ENCODE measurements around the gene CDK7. TPM values are rescaled to one million over a fixed set of nuclear protein-coding genes. Genes with fewer than 3 reads are reported as not detected.

Gene CDK7
- total RNA-seq, 1 experiment from 2014 or later, result 53.4 TPM

DNA sequence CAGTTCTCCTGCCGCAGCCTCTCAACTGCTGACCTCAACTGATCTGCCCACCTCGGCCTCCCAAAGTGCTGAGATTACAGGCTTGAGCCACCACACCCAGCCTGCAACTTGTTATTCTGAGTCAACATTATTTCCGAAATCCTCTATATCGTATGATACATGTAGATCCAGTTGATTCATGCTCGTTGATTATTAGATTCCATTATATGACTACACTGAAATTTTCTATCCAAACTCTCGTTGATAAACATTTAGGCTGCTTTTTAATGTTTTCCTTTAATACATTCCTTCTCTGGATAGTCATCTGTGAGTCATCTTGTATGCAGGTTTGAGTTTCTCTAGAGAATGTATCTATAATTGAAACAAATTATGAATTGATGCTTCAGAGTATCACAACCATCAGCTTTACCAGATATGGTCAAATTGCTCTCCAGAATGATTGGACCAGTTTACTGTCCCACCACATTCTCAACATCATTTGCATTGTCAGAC lies 4.1 kb downstream of the CDK7 start:
- no peak overlapping the region for H3K27ac ChIP-seq (ENCODE audit: insufficient read length, low read depth, low read length)
- H4K20me1 ChIP-seq (ENCODE audit: control insufficient read depth, insufficient read depth, insufficient read length), result no peaks in the 10 kb centered on the region
- H4K8ac ChIP-seq (replicated peaks; ENCODE audit: insufficient read length, low read depth, low read length), result no peak overlapping the region
- H3K4me1 Mint-ChIP-seq, result peaks cover 13 to 14% of the 10 kb centered on the region in 2 experiments
- H3K27me3 ChIP-seq (ENCODE audit: insufficient read depth, low read length), result no peaks in the 10 kb centered on the region
- no peak overlapping the region for H2AK5ac ChIP-seq (ENCODE audit: insufficient read length, low read length)
- no peaks in the 10 kb centered on the region for H3K9me3 ChIP-seq (ENCODE audit: control insufficient read depth, low read depth, low read length)
- no peaks in the 10 kb centered on the region for H3K23me2 ChIP-seq (ENCODE audit: insufficient read length, low read depth, low read length, poor library complexity, severe bottlenecking)
- no peak overlapping the region for H3K9ac ChIP-seq (ENCODE audit: extremely low read depth, insufficient read length, low read length)
- H3K4me3 Mint-ChIP-seq, result no peak overlapping the region
- H3K18ac ChIP-seq (ENCODE audit: insufficient read length, low read depth, low read length), result no peak overlapping the region
- H3K79me1 ChIP-seq (ENCODE audit: insufficient read depth, low read depth, low read length, poor library complexity, severe bottlenecking), result no peaks in the 10 kb centered on the region
- no peaks in the 10 kb centered on the region; a peak in 1 of 5 replicates for H3K9me3 Mint-ChIP-seq
- H2BK5ac ChIP-seq (ENCODE audit: insufficient read length, low read length), result no peak overlapping the region
- H3K4ac ChIP-seq (ENCODE audit: low read depth, low read length), result no peak overlapping the region
- H3K14ac ChIP-seq (ENCODE audit: insufficient read depth, low read length), result no peak overlapping the region
- H2BK120ac ChIP-seq (ENCODE audit: low read depth, low read length, poor library complexity, severe bottlenecking), result no peak overlapping the region
- H4K91ac ChIP-seq (ENCODE audit: insufficient read length, low read depth, low read length), result no peak overlapping the region
- H3K79me2 ChIP-seq (ENCODE audit: insufficient read depth, low read length), result peaks cover 9% of the 10 kb centered on the region; the same call in 1 of the 2 replicates
- H3T11ph ChIP-seq (ENCODE audit: low read length), result no peak overlapping the region
- H3K4me1 ChIP-seq (ENCODE audit: insufficient read depth, low read length), result no peaks in the 10 kb centered on the region
- no peak overlapping the region for H3K23ac ChIP-seq (ENCODE audit: insufficient read length, low read depth, low read length)
- no peak overlapping the region for H3K4me2 ChIP-seq (ENCODE audit: insufficient read depth, insufficient read length, low read length)
- no peak overlapping the region for H3K27ac Mint-ChIP-seq
- H3K36me3 Mint-ChIP-seq (ENCODE audit: insufficient read depth in 1 of 3, low read depth in 3 of 3), result peaks cover 32 to 49% (median 46%) of the 10 kb centered on the region in 3 experiments
- H2BK20ac ChIP-seq (ENCODE audit: low read depth, low read length, poor library complexity, severe bottlenecking), result no peak overlapping the region
- TF ChIP-seq, protein P1, sequence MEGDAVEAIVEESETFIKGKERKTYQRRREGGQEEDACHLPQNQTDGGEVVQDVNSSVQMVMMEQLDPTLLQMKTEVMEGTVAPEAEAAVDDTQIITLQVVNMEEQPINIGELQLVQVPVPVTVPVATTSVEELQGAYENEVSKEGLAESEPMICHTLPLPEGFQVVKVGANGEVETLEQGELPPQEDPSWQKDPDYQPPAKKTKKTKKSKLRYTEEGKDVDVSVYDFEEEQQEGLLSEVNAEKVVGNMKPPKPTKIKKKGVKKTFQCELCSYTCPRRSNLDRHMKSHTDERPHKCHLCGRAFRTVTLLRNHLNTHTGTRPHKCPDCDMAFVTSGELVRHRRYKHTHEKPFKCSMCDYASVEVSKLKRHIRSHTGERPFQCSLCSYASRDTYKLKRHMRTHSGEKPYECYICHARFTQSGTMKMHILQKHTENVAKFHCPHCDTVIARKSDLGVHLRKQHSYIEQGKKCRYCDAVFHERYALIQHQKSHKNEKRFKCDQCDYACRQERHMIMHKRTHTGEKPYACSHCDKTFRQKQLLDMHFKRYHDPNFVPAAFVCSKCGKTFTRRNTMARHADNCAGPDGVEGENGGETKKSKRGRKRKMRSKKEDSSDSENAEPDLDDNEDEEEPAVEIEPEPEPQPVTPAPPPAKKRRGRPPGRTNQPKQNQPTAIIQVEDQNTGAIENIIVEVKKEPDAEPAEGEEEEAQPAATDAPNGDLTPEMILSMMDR (conservative IDR thresholded peaks at IDR 0.05), result no peak
- H3K27me3 Mint-ChIP-seq (ENCODE audit: low read depth), result no peaks in the 10 kb centered on the region; the same call in 1 of the 2 replicates
- no peak overlapping the region for H2AFZ ChIP-seq (ENCODE audit: low read length)
- no peak overlapping the region for H2BK12ac ChIP-seq (ENCODE audit: insufficient read length, low read depth, low read length)
- DNase-seq, result no peak
- H2BK15ac ChIP-seq (ENCODE audit: low read depth, low read length), result no peak overlapping the region
- no CpG with 5 or more reads among the region's 6 CpGs for WGBS (ENCODE audit: extremely low coverage, insufficient read length, low lambda C conversion rate)
- no peak overlapping the region for H4K5ac ChIP-seq (ENCODE audit: insufficient read length, low read depth, low read length)
- H3K56ac ChIP-seq (ENCODE audit: insufficient read length, low read depth, low read length), result no peak overlapping the region
